Measurements from ENCODE around the gene TMEM14B.
A peak's percentile ranks its signal among the peaks of the same experiment; 100 is the strongest.
"Not testable (repeated sequence)": the region's sequence is repeated elsewhere in the genome, so short reads cannot be mapped to it uniquely, and the experiment has no call there.

The TMEM14B gene

GRCh38 chr6:10749734-10750133, 2.1 kb downstream of the TMEM14B start:
- DNase-seq = no peak

DNA sequence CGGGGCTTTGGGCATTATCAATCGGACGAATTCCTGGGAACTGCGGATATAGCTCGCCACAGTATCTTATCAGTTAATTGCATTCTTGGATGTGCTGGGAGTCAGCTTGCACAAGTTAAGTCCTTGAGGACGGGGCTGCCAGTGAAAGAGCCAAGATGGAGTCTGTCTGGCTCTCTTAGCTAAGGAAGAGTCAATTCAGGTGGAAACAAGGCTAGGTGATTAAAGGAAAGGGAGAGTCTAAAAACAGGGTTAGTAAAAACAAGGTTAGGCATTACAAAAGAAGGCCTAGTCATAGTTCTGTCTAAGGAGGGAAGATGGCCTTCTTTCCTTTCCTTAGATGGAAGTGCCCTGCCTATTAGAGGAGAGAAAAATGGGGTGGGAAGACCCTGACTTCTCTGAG, 3.0 kb downstream of the TMEM14B start:
- not testable (repeated sequence) for DNase-seq

DNA sequence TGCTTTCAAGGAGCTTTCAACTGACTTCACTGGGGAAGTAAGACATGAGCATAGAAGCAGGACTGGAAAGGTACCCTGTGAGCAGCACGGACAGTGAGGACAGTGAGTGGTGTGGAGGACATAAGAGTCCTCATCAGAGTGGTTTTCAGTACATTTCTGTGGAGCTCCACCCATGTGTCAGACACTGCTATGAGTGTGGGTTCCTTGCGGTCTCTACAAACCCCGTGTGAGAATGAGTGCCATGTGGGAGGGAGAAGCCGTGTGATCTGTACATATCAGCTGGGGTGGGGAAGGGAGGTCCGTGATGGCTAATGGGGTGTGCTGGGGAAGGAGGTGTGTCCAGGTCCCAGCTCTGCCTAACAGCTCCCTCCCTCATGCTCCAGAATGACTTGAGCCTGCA, 4.2 kb downstream of the TMEM14B start:
- DNase-seq = not testable (repeated sequence)

DNA sequence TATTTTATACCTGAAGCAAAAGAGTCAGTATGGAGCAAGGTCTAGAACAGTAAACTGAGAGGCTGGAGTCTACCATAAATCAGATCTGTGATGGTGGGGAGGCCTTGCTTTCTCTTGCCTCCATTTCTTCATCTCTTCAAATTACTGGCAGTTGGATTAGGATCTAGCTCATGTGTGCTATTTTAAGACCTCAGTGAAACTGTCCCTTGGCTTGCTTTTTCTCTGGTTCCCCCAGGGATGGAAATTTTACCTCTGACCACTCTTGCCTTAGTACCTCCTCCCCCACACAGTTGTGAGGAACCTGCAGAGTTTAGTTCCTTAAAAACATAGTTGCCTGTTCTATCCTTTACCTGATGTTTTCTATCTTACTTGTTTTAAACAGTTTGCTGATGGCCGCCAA, 8.5 kb downstream of the TMEM14B start:
- DNase-seq = no peak

- DNase-seq = peak; percentile 51
These were observed 11.8 kb downstream of the TMEM14B start for GRCh38 chr6:10759312-10759839.

- peak; percentile 78 for DNase-seq
These were observed 12.3 kb downstream of the TMEM14B start for GRCh38 chr6:10759884-10760329.

- DNase-seq = no peak
These were observed 15.4 kb downstream of the TMEM14B start for GRCh38 chr6:10763006-10763405.

DNA sequence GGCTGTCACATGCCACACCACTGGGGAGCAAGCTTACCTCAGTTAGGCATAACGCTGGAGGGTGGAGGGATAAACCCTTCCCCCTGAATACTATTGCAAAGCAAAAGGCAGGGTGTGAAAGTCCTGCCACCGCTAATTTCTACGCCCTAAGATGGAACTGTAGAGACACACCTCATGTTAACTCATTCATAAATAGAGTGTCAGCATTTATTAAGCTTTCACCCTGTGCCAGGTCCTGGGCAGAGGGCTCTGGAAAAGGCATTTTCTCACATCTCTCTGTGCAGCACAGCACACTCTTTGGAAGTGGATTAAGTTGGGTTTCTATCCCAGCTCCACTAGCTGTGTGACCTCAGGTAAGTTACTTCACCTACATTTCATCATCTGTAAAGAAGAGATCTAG, 21.8 kb downstream of the TMEM14B start:
- no peak for DNase-seq

DNA sequence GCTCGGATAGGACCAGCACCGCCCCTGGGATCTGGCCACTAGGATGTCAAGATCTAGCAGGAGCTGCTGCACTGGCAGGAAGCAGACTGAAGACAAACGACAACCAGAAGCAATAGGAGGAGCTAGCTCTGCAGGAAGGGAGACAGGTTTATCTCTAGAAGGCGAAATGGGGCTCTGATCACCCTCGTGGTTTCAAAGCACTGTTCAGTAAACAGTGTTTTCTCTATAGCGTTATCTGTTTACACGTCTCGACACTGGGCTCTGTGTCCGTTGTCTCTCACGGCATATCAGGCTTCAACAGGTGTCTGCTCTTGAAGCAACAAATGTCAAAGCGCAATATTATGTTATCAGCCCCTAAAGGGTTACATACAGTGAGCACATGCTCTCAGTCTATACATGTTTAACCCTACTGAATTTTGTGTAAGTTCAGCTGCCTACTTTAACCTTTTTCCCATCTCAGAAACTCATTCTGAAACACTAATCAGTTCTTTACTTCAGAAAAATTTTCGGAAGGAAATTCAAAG, 23.8 kb downstream of the TMEM14B start:
- no peak for DNase-seq

- no peak for DNase-seq
These were observed 30.6 kb downstream of the TMEM14B start for GRCh38 chr6:10778230-10778629.

DNA sequence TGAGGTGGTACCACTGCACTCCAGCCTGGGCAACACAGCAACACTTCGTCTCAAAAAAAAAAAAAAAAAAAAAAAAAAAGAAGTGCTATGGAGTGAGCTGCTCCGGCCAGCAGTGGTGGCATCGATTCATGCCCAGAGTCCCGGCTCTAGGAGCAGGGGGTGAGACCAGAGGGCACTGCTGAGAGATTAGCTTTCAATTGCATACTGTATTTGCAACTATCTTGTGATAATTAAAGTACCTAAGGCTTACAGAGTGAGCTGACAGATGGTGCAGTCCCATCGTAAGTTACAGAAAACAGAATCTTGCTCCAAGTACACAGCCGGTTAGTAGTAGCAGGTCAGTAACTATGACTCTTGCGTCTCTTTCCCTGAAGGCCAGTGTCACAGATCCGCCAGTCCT, 31.5 kb downstream of the TMEM14B start:
- DNase-seq = peak; percentile 91

GRCh38 chr6:10791673-10792072, 44.1 kb downstream of the TMEM14B start:
- no peak for DNase-seq

- DNase-seq = no peak
These were observed 44.5 kb downstream of the TMEM14B start for GRCh38 chr6:10792101-10792500.

GRCh38 chr6:10793035-10793434, 45.4 kb downstream of the TMEM14B start:
- no peak for DNase-seq

DNA sequence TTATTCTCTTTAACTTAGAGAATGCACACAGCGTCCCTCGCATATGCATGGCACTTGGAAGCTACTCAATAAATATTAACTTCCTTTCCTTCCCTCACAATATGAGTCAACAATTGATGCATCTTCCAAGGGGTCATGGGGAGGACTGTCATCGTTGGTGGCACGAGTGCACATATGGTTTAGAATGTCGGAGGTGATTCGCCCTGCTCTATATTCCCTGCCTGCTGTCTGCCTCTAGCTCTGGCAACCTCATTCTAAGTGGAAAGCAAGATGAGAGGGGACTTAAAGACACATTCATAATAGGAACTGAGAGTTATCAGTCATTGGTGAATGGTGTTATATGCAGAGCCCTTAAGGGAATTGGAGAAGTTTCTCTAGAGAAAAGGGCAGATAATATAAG, 46.1 kb downstream of the TMEM14B start:
- DNase-seq = no peak

GRCh38 chr6:10794239-10794638, 46.6 kb downstream of the TMEM14B start:
- DNase-seq = no peak

DNA sequence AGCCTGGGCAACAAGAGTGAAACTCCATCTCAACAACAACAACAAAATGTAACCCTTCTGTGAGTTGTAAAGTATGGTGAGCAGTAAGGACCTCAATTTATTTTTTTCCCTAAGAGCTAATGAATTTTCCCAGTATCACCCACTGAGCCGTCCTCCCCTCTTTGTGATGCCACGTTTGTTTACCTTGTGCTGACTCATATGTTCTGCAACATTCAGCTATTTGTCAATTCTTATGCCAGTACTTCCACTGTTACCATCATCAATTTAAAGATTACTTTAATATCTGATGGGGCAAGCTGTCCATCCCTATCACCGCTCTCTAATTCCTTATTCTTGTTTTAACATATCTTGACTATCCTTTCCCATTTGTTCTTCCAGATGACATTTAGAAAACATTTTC, 53.2 kb downstream of the TMEM14B start:
- DNase-seq = no peak

- DNase-seq = no peak
These were observed 53.7 kb downstream of the TMEM14B start for GRCh38 chr6:10801224-10801848.

Measured in NCI-H524 treated with DMSO at 0.1 percent for 48 hours (cell line).